Keratinocyte (primary cell): ENCODE measurements around the gene RBBP9. TPM values are rescaled to one million over a fixed set of nuclear protein-coding genes. Genes with fewer than 3 reads are reported as not detected.

Experiments used
- DNase-seq: peaks from one replicate; pipeline ENCODE4 v3.0.0-alpha.2; 2011; ENCODE audit warnings: low read depth, missing footprints, low spot score
- FAIRE-seq: peaks from 2 replicates; lab custom pipeline; 2011; peaks lifted over from hg19 to GRCh38; lab: Jason Lieb, UNC
- H2AFZ ChIP-seq: 2 replicates; pipeline ENCODE4 v1.6.0; 2012; ENCODE audit warnings: low read length, control low read depth, inconsistent platforms; ENCODE audit not compliant: control insufficient read depth
- H3K27ac ChIP-seq: 2 replicates; pipeline ENCODE4 v1.5.1; 2011; ENCODE audit warnings: low read length; ENCODE audit not compliant: control insufficient read depth, insufficient read depth
- H3K27me3 ChIP-seq: 3 replicates; pipeline ENCODE4 v1.6.0; 2011; ENCODE audit warnings: low read length; ENCODE audit not compliant: control insufficient read depth, insufficient read depth; ENCODE audit errors: extremely low read depth
- H3K36me3 ChIP-seq, 2 experiments: 2 replicates in 1 of 2; 3 replicates in 1 of 2; pipeline ENCODE4 v1.5.1; 2011; ENCODE audit warnings: low read length in 2 of 2, mild to moderate bottlenecking in 1 of 2; ENCODE audit not compliant: control insufficient read depth in 2 of 2, insufficient read depth in 2 of 2; ENCODE audit errors: extremely low read depth in 1 of 2
- H3K4me1 ChIP-seq: 3 replicates; pipeline ENCODE4 v1.5.1; 2011; ENCODE audit warnings: low read length; ENCODE audit not compliant: control insufficient read depth, insufficient read depth; ENCODE audit errors: extremely low read depth
- H3K4me2 ChIP-seq: 3 replicates; pipeline ENCODE4 v1.6.0; 2011; ENCODE audit warnings: low read depth, low read length; ENCODE audit not compliant: control insufficient read depth, insufficient read depth; ENCODE audit errors: extremely low read depth
- H3K4me3 ChIP-seq, 3 experiments: fragments of 200-600 bp in 1 of 3; sonication (generic) in 1 of 3; 2 replicates in 2 of 3; 3 replicates in 1 of 3; pipeline ENCODE4 v1.5.1; 2011 to 2016; ENCODE audit warnings: low read length in 3 of 3, mild to moderate bottlenecking in 3 of 3, control low read depth in 2 of 3, inconsistent platforms in 1 of 3, low read depth in 1 of 3, mixed read lengths in 1 of 3, mixed run types in 1 of 3, moderate library complexity in 1 of 3; ENCODE audit not compliant: control insufficient read depth in 2 of 3, insufficient read depth in 2 of 3; ENCODE audit errors: extremely low read depth in 1 of 3
- H3K79me2 ChIP-seq: 2 replicates; pipeline ENCODE4 v1.6.0; 2012; ENCODE audit warnings: low read length; ENCODE audit not compliant: control insufficient read depth, insufficient read depth
- H3K9ac ChIP-seq: 3 replicates; pipeline ENCODE4 v1.6.0; 2011; ENCODE audit warnings: low read length; ENCODE audit not compliant: control insufficient read depth, insufficient read depth; ENCODE audit errors: extremely low read depth
- H3K9me1 ChIP-seq: 3 replicates; pipeline ENCODE4 v1.6.0; 2011; ENCODE audit warnings: low read length; ENCODE audit not compliant: control insufficient read depth, insufficient read depth; ENCODE audit errors: extremely low read depth
- H3K9me3 ChIP-seq: 2 replicates; pipeline ENCODE4 v1.5.1; 2012; ENCODE audit warnings: low read depth, low read length; ENCODE audit not compliant: control insufficient read depth
- H4K20me1 ChIP-seq: 3 replicates; pipeline ENCODE4 v1.6.0; 2011; ENCODE audit warnings: low read length; ENCODE audit not compliant: control insufficient read depth, insufficient read depth; ENCODE audit errors: extremely low read depth
- CTCF ChIP-seq, 3 experiments: IDR thresholded peaks in 1 of 3; conservative IDR thresholded peaks in 1 of 3; optimal IDR thresholded peaks in 1 of 3; 2 replicates in 2 of 3; 3 replicates in 1 of 3; pipeline versions ENCODE3 to v1.5.1; 2011; ENCODE audit warnings: low read length in 3 of 3, mild to moderate bottlenecking in 3 of 3, moderate library complexity in 2 of 3, control low read depth in 1 of 3, inconsistent platforms in 1 of 3; ENCODE audit not compliant: insufficient read depth in 2 of 3; ENCODE audit errors: extremely low read depth in 1 of 3
- EZH2 ChIP-seq: IDR thresholded peaks from one replicate; pipeline ENCODE4 v1.6.1; 2012; ENCODE audit warnings: inconsistent platforms, mild to moderate bottlenecking, low read length, moderate library complexity
- dilution Hi-C: fragments of 300-500 bp; cut with MboI; formaldehyde crosslinking; loops from one replicate; pipeline ENCODE4 v1.7.0; 2020; ENCODE audit warnings: low sequenced_read_pairs; ENCODE audit not compliant: extremely low pct_ligation_motif_present
- polyA minus RNA-seq, 3 experiments: library from RNA; depleted of rRNA, polyadenylated mRNA; stranded (reverse); fragments of >200 nt; gene quantifications; 1 replicate in 1 of 3; 2 replicates in 1 of 3; 3 replicates in 1 of 3; pipeline ENCODE4 v1.2.3, GENCODE V29; 2011
- polyA plus RNA-seq, 5 experiments: library from polyadenylated mRNA; depleted of rRNA in 3 of 5; stranded (reverse) in 3 of 5; stranded (forward) in 1 of 5; unstranded in 1 of 5; fragments of >200 nt; gene quantifications; 1 replicate in 1 of 5; 2 replicates in 3 of 5; 3 replicates in 1 of 5; pipeline versions ENCODE4 v1.2.1 to v1.2.3, GENCODE V29; 2011 to 2012; ENCODE audit warnings: missing spikeins in 2 of 5, low read depth in 1 of 5, low replicate concordance in 1 of 5

RBBP9 gene
- 16.5 to 17.9 TPM (median 17.3 TPM) in 3 replicates for polyA plus RNA-seq
- polyA plus RNA-seq (2011; ENCODE audit: low read depth), result 1.8 TPM
- polyA plus RNA-seq (2011; cell fraction: cytosol; rRNA removed), result 13.2 and 26.6 TPM in 2 replicates
- 8.4 and 10.5 TPM in 2 replicates for polyA plus RNA-seq (2011; cell fraction: nucleus; rRNA removed)
- polyA plus RNA-seq (2012; ENCODE audit: low replicate concordance), result 5.7 and 12.8 TPM in 2 replicates
- 10.1 to 47.0 TPM (median 38.9 TPM) in 3 replicates for polyA minus RNA-seq
- polyA minus RNA-seq (2011; cell fraction: cytosol; rRNA and poly(A)+ RNA removed), result 13.6 TPM
- 5.1 and 14.7 TPM in 2 replicates for polyA minus RNA-seq (2011; cell fraction: nucleus; rRNA and poly(A)+ RNA removed)

- dilution Hi-C loops, result no loop called here
- Histone ChIP-seq H3K79me2 (no peaks in the 10 kb centered on the region), H2AFZ (peak within 1 kb of the TSS; percentile 100), H3K27ac (peak within 1 kb of the TSS; percentile 62), H3K4me1 (peaks cover 9% of the 10 kb centered on the region), H3K9me3 (no peaks in the 10 kb centered on the region), H3K9me1 (no peaks in the 10 kb centered on the region), H3K9ac (peak within 1 kb of the TSS; percentile 84), H3K4me3 (peak within 1 kb of the TSS; percentile 71 to 95 (median 85)), H4K20me1 (no peaks in the 10 kb centered on the region), H3K36me3 (peaks cover 6 to 7% of the 10 kb centered on the region in 2 experiments), H3K27me3 (no peaks in the 10 kb centered on the region), H3K4me2 (peak within 1 kb of the TSS; percentile 88)
- no peak for TF ChIP-seq EZH2
- TF ChIP-seq CTCF (optimal IDR thresholded peaks at IDR 0.05 in 1 of 3, IDR thresholded peaks at IDR 0.05 in 1 of 3, conservative IDR thresholded peaks at IDR 0.05 in 1 of 3; ENCODE audit: extremely low read depth in 1 of 3, insufficient read depth in 2 of 3, low read length in 3 of 3), result no peak
- DNase-seq, result no peak
- FAIRE-seq, result peak; percentile 71
Measured at GRCh38 chr20:18496740-18497592, at the start of gene RBBP9. RBBP9 (minus strand) TSS chr20:18497225; CDS start chr20:18497167, 58 bp downstream.

GRCh38 chr20:18545566-18545965, 48.5 kb upstream of the RBBP9 start:
- no peaks in the 10 kb centered on the region for H4K20me1 ChIP-seq
- no peak for DNase-seq
- peaks cover 13% of the 10 kb centered on the region for H3K4me1 ChIP-seq
- H2AFZ ChIP-seq, result no peak overlapping the region
- FAIRE-seq, result no peak
- dilution Hi-C loops, result no loop called here
- no peaks in the 10 kb centered on the region for H3K27me3 ChIP-seq
- H3K4me3 ChIP-seq, result no peak overlapping the region
- no peaks in the 10 kb centered on the region for H3K9me1 ChIP-seq
- H3K4me2 ChIP-seq, result no peak overlapping the region
- H3K79me2 ChIP-seq, result no peaks in the 10 kb centered on the region
- H3K36me3 ChIP-seq, result peaks cover 18 to 34% of the 10 kb centered on the region in 2 experiments
- H3K27ac ChIP-seq, result no peak overlapping the region
- no peak overlapping the region for H3K9ac ChIP-seq
- TF ChIP-seq EZH2 (no peak), CTCF (optimal IDR thresholded peaks at IDR 0.05 in 1 of 3, IDR thresholded peaks at IDR 0.05 in 1 of 3, conservative IDR thresholded peaks at IDR 0.05 in 1 of 3; ENCODE audit: extremely low read depth in 1 of 3, insufficient read depth in 2 of 3, low read length in 3 of 3) (no peak)
- no peaks in the 10 kb centered on the region for H3K9me3 ChIP-seq
